GM19452 (cell line): ENCODE measurements around the gene RSRC1.
A peak's percentile ranks its signal among the peaks of the same experiment; 100 is the strongest.
"Not testable (repeated sequence)": the region's sequence is repeated elsewhere in the genome, so short reads cannot be mapped to it uniquely, and the experiment has no call there.

ENCODE experiments used
- ATAC-seq: cut with Tn5 transposase; IDR thresholded peaks from one replicate; pipeline ENCODE4 v1.9.1; 2021; ENCODE audit not compliant: unreplicated experiment

The RSRC1 gene

GRCh38 chr3:158313338-158313927, 203.5 kb downstream of the RSRC1 start:
- no peak for ATAC-seq

- no peak for ATAC-seq
These were observed 204.8 kb downstream of the RSRC1 start for GRCh38 chr3:158314426-158315357.

- ATAC-seq = not testable (repeated sequence)
These were observed 220.0 kb downstream of the RSRC1 start for GRCh38 chr3:158329696-158330441.

- ATAC-seq = no peak
These were observed 221.0 kb downstream of the RSRC1 start for GRCh38 chr3:158330870-158331269.

- no peak for ATAC-seq
These were observed 223.8 kb downstream of the RSRC1 start for GRCh38 chr3:158333736-158334135.

- ATAC-seq = no peak
These were observed 227.2 kb downstream of the RSRC1 start for GRCh38 chr3:158337110-158337509.

GRCh38 chr3:158339638-158340037, 229.7 kb downstream of the RSRC1 start:
- no peak for ATAC-seq

GRCh38 chr3:158340951-158341350, 231.1 kb downstream of the RSRC1 start:
- ATAC-seq = not testable (repeated sequence)

- no peak for ATAC-seq
These were observed 238.1 kb downstream of the RSRC1 start for GRCh38 chr3:158347966-158348365.

GRCh38 chr3:158350971-158351370, 241.1 kb downstream of the RSRC1 start:
- no peak for ATAC-seq

- ATAC-seq = peak; percentile 40
These were observed 242.7 kb downstream of the RSRC1 start for GRCh38 chr3:158352551-158352950.

GRCh38 chr3:158354713-158355112, 244.8 kb downstream of the RSRC1 start:
- ATAC-seq = peak; percentile 64

GRCh38 chr3:158355623-158356588, 246.0 kb downstream of the RSRC1 start:
- peak; percentile 91 for ATAC-seq

GRCh38 chr3:158359339-158359738, 249.4 kb downstream of the RSRC1 start:
- no peak for ATAC-seq

GRCh38 chr3:158360756-158361448, 251.0 kb downstream of the RSRC1 start:
- ATAC-seq = no peak

GRCh38 chr3:158368271-158368670, 258.4 kb downstream of the RSRC1 start:
- no peak for ATAC-seq

- ATAC-seq = no peak
These were observed 259.4 kb downstream of the RSRC1 start for GRCh38 chr3:158369279-158369678.

GRCh38 chr3:158379517-158379916, 269.6 kb downstream of the RSRC1 start:
- no peak for ATAC-seq

- ATAC-seq = no peak
These were observed 271.5 kb downstream of the RSRC1 start for GRCh38 chr3:158381262-158381868.
